Smooth muscle cell (in vitro differentiated cells): ENCODE measurements around the gene ETFDH. TPM values are rescaled to one million over a fixed set of nuclear protein-coding genes. Genes with fewer than 3 reads are reported as not detected.
A peak's percentile ranks its signal among the peaks of the same experiment; 100 is the strongest.
"Not testable (repeated sequence)": the region's sequence is repeated elsewhere in the genome, so short reads cannot be mapped to it uniquely, and the experiment has no call there.

Experiments
- DNase-seq: peaks from one replicate; lab custom pipeline; 2025; ENCODE audit not compliant: unreplicated experiment; lab: John Stamatoyannopoulos, UW
- H2AFZ ChIP-seq: fragments of 200-600 bp; sonication (generic); 2 replicates; pipeline ENCODE4 v1.6.0; 2016; ENCODE audit warnings: antibody characterized with exemption, low read depth, mild to moderate bottlenecking
- H3F3A ChIP-seq: fragments of 200-600 bp; sonication (generic); 2 replicates; pipeline ENCODE4 v1.6.0; 2017; ENCODE audit warnings: antibody characterized with exemption, low read depth
- H3K27ac ChIP-seq: fragments of 200-600 bp; sonication (generic); 2 replicates; pipeline ENCODE4 v1.5.1; 2016; ENCODE audit warnings: low read depth, mild to moderate bottlenecking
- H3K27me3 ChIP-seq: fragments of 200-600 bp; sonication (generic); 2 replicates; pipeline ENCODE4 v1.6.1; 2016; ENCODE audit warnings: low read depth, mild to moderate bottlenecking
- H3K36me3 ChIP-seq: fragments of 200-600 bp; sonication (generic); 2 replicates; pipeline ENCODE4 v1.5.1; 2016; ENCODE audit warnings: low read depth
- H3K4me1 ChIP-seq: fragments of 200-600 bp; sonication (generic); 2 replicates; pipeline ENCODE4 v1.5.1; 2016; ENCODE audit warnings: low read depth
- H3K4me2 ChIP-seq: fragments of 200-600 bp; sonication (generic); 2 replicates; pipeline ENCODE4 v1.6.0; 2016; ENCODE audit warnings: mild to moderate bottlenecking
- H3K4me3 ChIP-seq: fragments of 200-600 bp; sonication (generic); 2 replicates; pipeline ENCODE4 v1.5.1; 2016; ENCODE audit warnings: mild to moderate bottlenecking
- H3K79me2 ChIP-seq: fragments of 200-600 bp; sonication (generic); 2 replicates; pipeline ENCODE4 v1.6.0; 2016; ENCODE audit warnings: low read depth, mild to moderate bottlenecking
- H3K9ac ChIP-seq: fragments of 200-600 bp; sonication (generic); 2 replicates; pipeline ENCODE4 v1.6.0; 2016; ENCODE audit warnings: low read depth
- H3K9me3 ChIP-seq: fragments of 200-600 bp; sonication (generic); replicated peaks from 2 replicates; pipeline ENCODE4 v1.5.1; 2016; ENCODE audit warnings: low read depth
- H4K20me1 ChIP-seq: fragments of 200-600 bp; sonication (generic); 2 replicates; pipeline ENCODE4 v1.6.0; 2016; ENCODE audit warnings: low read depth
- WGBS: methylation state at CpG from one replicate; pipeline ENCODE4 v1.1.7; 2016; ENCODE audit warnings: low lambda C conversion rate; 5-methylcytosine and 5-hydroxymethylcytosine counted together
- polyA plus RNA-seq: library from polyadenylated mRNA; unstranded; fragments of >200 nt; fragmentation: Nextera tagmentation; extraction: Ambion mirVana; gene quantifications from 2 replicates; pipeline ENCODE4 v1.2.1, GENCODE V29; 2016
- total RNA-seq: library from RNA; depleted of rRNA; stranded (reverse); fragments of >200 nt; gene quantifications from 2 replicates; pipeline ENCODE4 v1.2.3, GENCODE V29; 2014
- TF ChIP-seq, protein P1 (sequence below): fragments of 200-600 bp; sonication (generic); IDR thresholded peaks from 2 replicates; pipeline ENCODE4 v1.5.1; 2017; ENCODE audit warnings: borderline replicate concordance, mild to moderate bottlenecking, antibody characterized with exemption; ENCODE audit not compliant: insufficient read depth, poor library complexity, severe bottlenecking

The ETFDH gene
- total and polyA plus RNA-seq, 2 experiments from 2014 or later: 9.0 to 9.6 TPM

DNA sequence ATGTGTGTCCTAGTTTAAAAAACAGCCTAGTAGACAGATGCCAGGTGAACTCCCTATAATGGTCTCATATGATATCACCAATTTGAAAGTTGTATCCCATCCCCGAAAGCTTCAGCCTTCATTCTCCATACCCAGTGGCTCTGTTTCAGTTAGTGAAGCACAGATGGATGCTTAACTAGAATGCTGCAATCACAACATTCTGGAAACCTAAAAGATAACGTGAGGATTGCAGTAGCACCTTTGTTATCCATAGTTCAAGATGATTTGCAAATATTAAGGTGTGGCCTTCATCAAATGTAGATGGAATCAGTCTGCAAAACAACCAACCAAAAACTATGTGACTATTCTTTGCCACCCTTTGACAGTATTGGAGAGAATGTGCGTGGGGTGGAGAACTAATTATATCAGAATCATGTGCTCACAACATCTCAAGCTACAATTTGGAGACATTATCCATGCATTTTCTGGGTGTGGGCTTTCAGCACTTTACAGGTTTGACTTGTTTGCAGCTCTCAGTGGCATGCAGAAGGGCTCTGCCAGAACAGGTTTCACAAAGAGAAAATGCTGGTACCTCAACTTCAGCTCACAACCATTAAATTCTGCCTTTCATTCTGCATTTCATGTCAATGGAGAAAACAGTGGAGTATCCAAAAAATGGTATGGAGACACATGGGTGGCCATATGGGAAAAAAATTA is 69.4 kb downstream of the ETFDH start:
- H2AFZ ChIP-seq: no peak overlapping the region
- H3F3A ChIP-seq: no peaks in the 10 kb centered on the region
- H4K20me1 ChIP-seq: no peaks in the 10 kb centered on the region
- no peak overlapping the region for H3K9ac ChIP-seq
- H3K79me2 ChIP-seq: no peaks in the 10 kb centered on the region
- H3K4me2 ChIP-seq: no peak overlapping the region
- DNase-seq: no peak
- H3K9me3 ChIP-seq: no peaks in the 10 kb centered on the region
- no peak overlapping the region for H3K4me3 ChIP-seq
- H3K27ac ChIP-seq: peak overlapping the region; percentile 9
- H3K36me3 ChIP-seq: no peaks in the 10 kb centered on the region
- TF ChIP-seq, protein P1, sequence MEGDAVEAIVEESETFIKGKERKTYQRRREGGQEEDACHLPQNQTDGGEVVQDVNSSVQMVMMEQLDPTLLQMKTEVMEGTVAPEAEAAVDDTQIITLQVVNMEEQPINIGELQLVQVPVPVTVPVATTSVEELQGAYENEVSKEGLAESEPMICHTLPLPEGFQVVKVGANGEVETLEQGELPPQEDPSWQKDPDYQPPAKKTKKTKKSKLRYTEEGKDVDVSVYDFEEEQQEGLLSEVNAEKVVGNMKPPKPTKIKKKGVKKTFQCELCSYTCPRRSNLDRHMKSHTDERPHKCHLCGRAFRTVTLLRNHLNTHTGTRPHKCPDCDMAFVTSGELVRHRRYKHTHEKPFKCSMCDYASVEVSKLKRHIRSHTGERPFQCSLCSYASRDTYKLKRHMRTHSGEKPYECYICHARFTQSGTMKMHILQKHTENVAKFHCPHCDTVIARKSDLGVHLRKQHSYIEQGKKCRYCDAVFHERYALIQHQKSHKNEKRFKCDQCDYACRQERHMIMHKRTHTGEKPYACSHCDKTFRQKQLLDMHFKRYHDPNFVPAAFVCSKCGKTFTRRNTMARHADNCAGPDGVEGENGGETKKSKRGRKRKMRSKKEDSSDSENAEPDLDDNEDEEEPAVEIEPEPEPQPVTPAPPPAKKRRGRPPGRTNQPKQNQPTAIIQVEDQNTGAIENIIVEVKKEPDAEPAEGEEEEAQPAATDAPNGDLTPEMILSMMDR: no peak
- WGBS: 64% methylated on average over 3 of the region's 3 CpGs
- H3K4me1 ChIP-seq: no peaks in the 10 kb centered on the region
- no peaks in the 10 kb centered on the region for H3K27me3 ChIP-seq

DNA sequence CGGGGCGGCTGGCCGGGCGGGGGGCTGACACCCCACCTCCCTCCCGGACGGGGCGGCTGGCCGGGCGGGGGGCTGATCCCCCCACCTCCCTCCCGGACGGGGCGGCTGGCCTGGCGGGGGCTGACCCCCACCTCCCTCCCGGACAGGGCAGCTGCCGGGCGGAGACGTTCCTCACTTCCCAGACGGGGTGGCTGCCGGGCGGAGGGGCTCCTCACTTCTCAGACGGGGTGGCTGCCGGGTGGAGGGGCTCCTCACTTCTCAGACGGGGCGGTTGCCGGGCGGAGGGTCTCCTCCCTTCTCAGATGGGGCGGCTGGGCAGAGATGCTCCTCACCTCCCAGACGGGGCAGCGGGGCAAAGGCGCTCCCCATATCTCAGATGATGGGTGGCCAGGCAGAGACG is 74.4 kb downstream of the ETFDH start:
- H3K4me3 ChIP-seq, H3K4me2 ChIP-seq, H3K9me3 ChIP-seq, H4K20me1 ChIP-seq, H3K9ac ChIP-seq, H3F3A ChIP-seq, DNase-seq, H3K36me3 ChIP-seq, H3K4me1 ChIP-seq, H2AFZ ChIP-seq, H3K79me2 ChIP-seq, H3K27ac ChIP-seq, H3K27me3 ChIP-seq: not testable (repeated sequence)
- over 99% methylated on average over 9 of the region's 31 CpGs for WGBS

DNA sequence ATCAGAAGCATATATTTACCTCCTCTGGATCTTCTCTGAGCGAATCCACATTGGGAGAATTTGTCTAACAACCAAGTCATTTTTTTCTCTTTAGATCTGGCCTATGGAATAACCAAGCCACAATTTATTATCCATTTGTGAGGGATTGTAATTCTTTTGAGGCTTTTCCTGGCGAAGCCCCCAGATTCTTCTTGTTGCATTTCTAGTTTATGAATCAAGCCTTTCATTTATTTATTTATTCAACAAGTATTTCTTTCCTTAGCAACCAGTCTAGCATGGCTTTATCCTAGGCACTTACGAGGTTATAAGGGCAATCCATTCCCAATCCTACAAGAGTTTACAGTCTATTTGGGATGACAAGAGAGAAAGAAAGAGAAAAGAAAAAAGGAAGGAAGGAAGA is 78.3 kb downstream of the ETFDH start:
- H2AFZ ChIP-seq: no peak overlapping the region
- no peaks in the 10 kb centered on the region for H3K9me3 ChIP-seq
- no peaks in the 10 kb centered on the region for H3K36me3 ChIP-seq
- no peaks in the 10 kb centered on the region for H4K20me1 ChIP-seq
- no peak overlapping the region for H3K27ac ChIP-seq
- DNase-seq: no peak
- no peaks in the 10 kb centered on the region for H3K79me2 ChIP-seq
- H3K4me1 ChIP-seq: no peaks in the 10 kb centered on the region
- no peak overlapping the region for H3K4me2 ChIP-seq
- H3K9ac ChIP-seq: no peak overlapping the region
- TF ChIP-seq, protein P1: no peak
- WGBS: 85% methylated on average over 3 of the region's 3 CpGs
- no peaks in the 10 kb centered on the region for H3F3A ChIP-seq
- H3K4me3 ChIP-seq: no peak overlapping the region
- H3K27me3 ChIP-seq: no peaks in the 10 kb centered on the region

DNA sequence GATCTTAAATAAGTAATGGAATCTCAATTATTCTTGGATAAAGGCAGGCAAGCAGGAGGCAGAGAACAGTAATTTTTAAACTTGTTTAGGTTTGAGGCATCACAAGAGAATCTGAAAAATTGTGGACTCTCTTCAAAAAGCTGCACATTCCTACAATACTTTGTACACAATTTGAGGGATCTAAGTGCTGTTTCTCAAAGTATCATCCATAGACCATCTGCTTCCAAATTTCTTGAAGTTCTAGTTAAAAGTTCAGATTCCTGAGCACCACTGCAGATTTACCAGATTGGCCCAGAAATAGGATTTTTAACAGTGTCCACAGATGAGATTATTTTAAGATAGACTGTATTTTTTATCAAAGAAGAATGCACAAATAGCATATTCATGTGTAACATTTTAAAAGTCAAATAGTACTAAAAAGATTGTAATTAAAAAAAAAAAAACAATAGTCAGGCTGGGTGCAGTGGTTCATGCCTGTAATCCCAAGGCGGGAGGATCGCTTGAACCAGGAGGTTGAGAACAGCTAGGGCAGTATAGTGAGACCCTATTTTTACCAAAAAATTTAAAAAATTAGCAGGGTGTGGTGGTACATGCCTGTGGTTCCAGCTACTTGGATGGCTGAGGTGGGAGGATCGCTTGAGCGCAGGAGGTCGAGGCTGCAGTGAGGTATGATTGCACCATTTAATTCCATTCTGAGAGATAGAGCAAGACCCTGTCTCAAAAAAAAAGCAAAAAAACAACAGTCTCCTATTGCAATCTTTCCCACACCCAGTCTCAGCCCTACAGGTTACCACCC is 82.5 kb downstream of the ETFDH start:
- no peak overlapping the region for H3K4me3 ChIP-seq
- no peak overlapping the region for H3K4me2 ChIP-seq
- no peaks in the 10 kb centered on the region for H3K27me3 ChIP-seq
- no peaks in the 10 kb centered on the region for H3K4me1 ChIP-seq
- DNase-seq: no peak
- H4K20me1 ChIP-seq: no peaks in the 10 kb centered on the region
- H3K27ac ChIP-seq: no peak overlapping the region
- 95% methylated on average over 5 of the region's 5 CpGs for WGBS
- no peaks in the 10 kb centered on the region for H3K9me3 ChIP-seq
- no peaks in the 10 kb centered on the region for H3K79me2 ChIP-seq
- H2AFZ ChIP-seq: no peak overlapping the region
- TF ChIP-seq, protein P1: no peak
- H3F3A ChIP-seq: no peaks in the 10 kb centered on the region
- no peak overlapping the region for H3K9ac ChIP-seq
- H3K36me3 ChIP-seq: no peaks in the 10 kb centered on the region

DNA sequence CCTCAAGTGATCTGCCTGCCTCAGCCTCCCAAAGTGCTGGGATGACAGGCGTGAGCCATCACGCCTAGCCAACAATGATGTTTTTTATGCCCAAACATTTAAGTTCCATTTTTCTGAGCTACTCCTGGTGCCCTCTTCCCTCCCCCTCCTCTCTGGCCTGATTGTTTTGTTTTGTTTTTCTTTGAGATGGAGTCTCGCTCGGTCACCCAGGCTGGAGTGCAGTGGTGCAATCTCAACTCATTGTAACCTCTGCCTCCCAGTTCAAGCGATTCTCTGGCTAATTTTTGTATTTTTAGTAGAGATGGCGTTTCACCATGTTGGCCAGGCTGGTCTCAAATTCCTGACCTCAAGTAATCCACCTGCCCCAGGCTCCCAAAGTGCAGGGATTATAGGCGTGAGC is 83.7 kb downstream of the ETFDH start:
- H3K9me3 ChIP-seq, H2AFZ ChIP-seq, H3K79me2 ChIP-seq, H3K4me2 ChIP-seq, H3K4me3 ChIP-seq, H3K27me3 ChIP-seq, H3K36me3 ChIP-seq, DNase-seq, H3K4me1 ChIP-seq, H3K9ac ChIP-seq, H4K20me1 ChIP-seq, H3F3A ChIP-seq, H3K27ac ChIP-seq: not testable (repeated sequence)
- WGBS: 96% methylated on average over 7 of the region's 7 CpGs
